ENCODE data around the gene SULT1C2. TPM values are rescaled to one million over a fixed set of nuclear protein-coding genes. Genes with fewer than 3 reads are reported as not detected.
"Not testable (repeated sequence)": the region's sequence is repeated elsewhere in the genome, so short reads cannot be mapped to it uniquely, and the experiment has no call there.

SULT1C2 gene
- total RNA-seq, 1 donor from 2014 or later: not detected

GRCh38 chr2:108345951-108346350 lies 57.3 kb downstream of the SULT1C2 start:
- Mint-ChIP-seq H3K4me3 (no peak overlapping the region), H3K36me3 (ENCODE audit: low read depth) (no peaks in the 10 kb centered on the region), H3K27me3 (ENCODE audit: insufficient read depth) (peaks cover 6% of the 10 kb centered on the region), H3K9me3 (no peaks in the 10 kb centered on the region), H3K27ac (no peak overlapping the region), H3K4me1 (ENCODE audit: low read depth) (no peaks in the 10 kb centered on the region)
- intact Hi-C loops (cut with micrococcal nuclease): no loop called here
- no peak for DNase-seq (ENCODE audit: low spot score)

GRCh38 chr2:108346827-108347226 lies 58.1 kb downstream of the SULT1C2 start:
- Mint-ChIP-seq H3K27me3 (ENCODE audit: insufficient read depth) (no peaks in the 10 kb centered on the region), H3K4me1 (ENCODE audit: low read depth) (no peaks in the 10 kb centered on the region), H3K9me3 (no peaks in the 10 kb centered on the region), H3K36me3 (ENCODE audit: low read depth) (no peaks in the 10 kb centered on the region), H3K4me3 (no peak overlapping the region), H3K27ac (no peak overlapping the region)
- intact Hi-C loops (cut with micrococcal nuclease): no loop called here
- no peak for DNase-seq (ENCODE audit: low spot score)

- DNase-seq (ENCODE audit: low spot score): no peak
- H3K36me3 Mint-ChIP-seq (ENCODE audit: low read depth): no peaks in the 10 kb centered on the region
- intact Hi-C loops (cut with micrococcal nuclease): no loop called here
- H3K4me1 Mint-ChIP-seq (ENCODE audit: low read depth): no peaks in the 10 kb centered on the region
- no peak overlapping the region for H3K27ac Mint-ChIP-seq
- H3K9me3 Mint-ChIP-seq: no peaks in the 10 kb centered on the region
- no peak overlapping the region for H3K4me3 Mint-ChIP-seq
- no peaks in the 10 kb centered on the region for H3K27me3 Mint-ChIP-seq (ENCODE audit: insufficient read depth)
Measured at GRCh38 chr2:108347786-108348185, 59.1 kb downstream of the SULT1C2 start.

- H3K36me3 Mint-ChIP-seq (ENCODE audit: low read depth): no peaks in the 10 kb centered on the region
- H3K27me3 Mint-ChIP-seq (ENCODE audit: insufficient read depth): no peaks in the 10 kb centered on the region
- no peak overlapping the region for H3K27ac Mint-ChIP-seq
- no peak for DNase-seq (ENCODE audit: low spot score)
- no peaks in the 10 kb centered on the region for H3K9me3 Mint-ChIP-seq
- no peak overlapping the region for H3K4me3 Mint-ChIP-seq
- intact Hi-C loops (cut with micrococcal nuclease): no loop called here
- no peaks in the 10 kb centered on the region for H3K4me1 Mint-ChIP-seq (ENCODE audit: low read depth)
Measured at GRCh38 chr2:108348816-108349570, 60.3 kb downstream of the SULT1C2 start.

GRCh38 chr2:108349571-108349928 lies 60.9 kb downstream of the SULT1C2 start:
- H3K36me3 Mint-ChIP-seq (ENCODE audit: low read depth): no peaks in the 10 kb centered on the region
- H3K27ac Mint-ChIP-seq: no peak overlapping the region
- no peak for DNase-seq (ENCODE audit: low spot score)
- H3K4me1 Mint-ChIP-seq (ENCODE audit: low read depth): no peaks in the 10 kb centered on the region
- intact Hi-C loops (cut with micrococcal nuclease): no loop called here
- H3K9me3 Mint-ChIP-seq: no peaks in the 10 kb centered on the region
- no peaks in the 10 kb centered on the region for H3K27me3 Mint-ChIP-seq (ENCODE audit: insufficient read depth)
- no peak overlapping the region for H3K4me3 Mint-ChIP-seq

- DNase-seq (ENCODE audit: low spot score): no peak
- Mint-ChIP-seq H3K36me3 (ENCODE audit: low read depth) (no peaks in the 10 kb centered on the region), H3K9me3 (no peaks in the 10 kb centered on the region), H3K27me3 (ENCODE audit: insufficient read depth) (no peaks in the 10 kb centered on the region), H3K27ac (no peak overlapping the region), H3K4me3 (no peak overlapping the region), H3K4me1 (ENCODE audit: low read depth) (no peaks in the 10 kb centered on the region)
- intact Hi-C loops (cut with micrococcal nuclease): no loop called here
Measured at GRCh38 chr2:108351889-108352288, 63.2 kb downstream of the SULT1C2 start.

GRCh38 chr2:108354136-108354535 lies 65.4 kb downstream of the SULT1C2 start:
- no peak for DNase-seq (ENCODE audit: low spot score)
- no peak overlapping the region for H3K4me3 Mint-ChIP-seq
- no peaks in the 10 kb centered on the region for H3K36me3 Mint-ChIP-seq (ENCODE audit: low read depth)
- peaks cover under 1% of the 10 kb centered on the region for H3K27me3 Mint-ChIP-seq (ENCODE audit: insufficient read depth)
- H3K4me1 Mint-ChIP-seq (ENCODE audit: low read depth): no peaks in the 10 kb centered on the region
- H3K27ac Mint-ChIP-seq: no peak overlapping the region
- no peaks in the 10 kb centered on the region for H3K9me3 Mint-ChIP-seq
- intact Hi-C loops (cut with micrococcal nuclease): no loop called here

GRCh38 chr2:108355906-108356734 lies 67.4 kb downstream of the SULT1C2 start:
- DNase-seq (ENCODE audit: low spot score): no peak
- Mint-ChIP-seq H3K27ac (no peak overlapping the region), H3K9me3 (no peaks in the 10 kb centered on the region)

GRCh38 chr2:108359336-108359735 lies 70.6 kb downstream of the SULT1C2 start:
- H3K4me3 Mint-ChIP-seq; intact Hi-C loops (cut with micrococcal nuclease); H3K36me3 Mint-ChIP-seq (ENCODE audit: low read depth); DNase-seq (ENCODE audit: low spot score); H3K9me3 Mint-ChIP-seq; H3K27ac Mint-ChIP-seq; H3K4me1 Mint-ChIP-seq (ENCODE audit: low read depth): not testable (repeated sequence)
- H3K27me3 Mint-ChIP-seq (ENCODE audit: insufficient read depth): peaks cover 12% of the 10 kb centered on the region

More at GRCh38 chr2:108355906-108356734, 67.4 kb downstream of the SULT1C2 start:
- intact Hi-C loops (cut with micrococcal nuclease): no loop called here
- Mint-ChIP-seq H3K4me3 (no peak overlapping the region), H3K36me3 (ENCODE audit: low read depth) (no peaks in the 10 kb centered on the region), H3K27me3 (ENCODE audit: insufficient read depth) (peaks cover 6% of the 10 kb centered on the region), H3K4me1 (ENCODE audit: low read depth) (no peaks in the 10 kb centered on the region)

Other genes with a start within 250 kb of the SULT1C2 start
- not detected in 2 replicates for gene SULT1C3, start 48.9 kb upstream of the SULT1C2 start, total RNA-seq
- not detected in 2 replicates for gene SULT1C4, start 89.1 kb downstream of the SULT1C2 start, total RNA-seq
- 43.7 and 44.1 TPM in 2 replicates for gene GCC2, start 160.3 kb downstream of the SULT1C2 start, total RNA-seq
- 69.6 and 70.0 TPM in 2 replicates for gene LIMS1, start 245.6 kb downstream of the SULT1C2 start, total RNA-seq

Measured in activated T-helper 1 cell treated with anti-CD3 and anti-CD28 coated beads, Interleukin-12 subunit alpha, Interleukin-12 subunit beta, Interleukin-2, Interleukin-4 antibody, amounts not matched to agents 30 ng/mL and 10 ng/mL and 1 ng/mL, durations not matched to agents 14 hours and 24 hours and 36 hours (primary cell).